HepG2 (cell line): Measurements from ENCODE around the gene GPR137. TPM values are rescaled to one million over a fixed set of nuclear protein-coding genes. Genes with fewer than 3 reads are reported as not detected.
A peak's percentile ranks its signal among the peaks of the same experiment; 100 is the strongest.

Experiments
- AHDC1 ChIP-seq: sonication (generic); formaldehyde crosslinking; IDR thresholded peaks from 2 replicates; pipeline ENCODE4 v1.5.1; 2020; ENCODE audit warnings: mild to moderate bottlenecking, missing genetic modification reagents, borderline replicate concordance
- BRCA1 ChIP-seq: sonication (generic); formaldehyde crosslinking; IDR thresholded peaks from 2 replicates; pipeline ENCODE4 v1.4.0; 2020; ENCODE audit warnings: missing genetic modification reagents
- CBFB ChIP-seq: sonication (generic); formaldehyde crosslinking; IDR thresholded peaks from 2 replicates; pipeline ENCODE4 v1.4.0; 2020; ENCODE audit warnings: missing genetic modification reagents
- CHD2 ChIP-seq: IDR thresholded peaks from 2 replicates; pipeline ENCODE4 v1.6.1; 2011; ENCODE audit warnings: low read depth, low read length, improper control_type of control experiment
- HMG20B ChIP-seq: conservative IDR thresholded peaks from 2 replicates; pipeline ENCODE4 v1.6.1; 2016; ENCODE audit warnings: missing genetic modification reagents, missing compliant biosample characterization
- HNRNPH1 ChIP-seq: fragments of 200-400 bp; formaldehyde crosslinking; optimal IDR thresholded peaks from 2 replicates; pipeline ENCODE3; 2017; ENCODE audit warnings: mild to moderate bottlenecking, low read depth, low read length
- MIXL1 ChIP-seq: IDR thresholded peaks from 2 replicates; pipeline ENCODE4 v1.6.1; 2016
- MTERF4 ChIP-seq: sonication (generic); formaldehyde crosslinking; IDR thresholded peaks from 2 replicates; pipeline ENCODE4 v1.8.0; 2023; ENCODE audit warnings: mild to moderate bottlenecking, missing genetic modification reagents
- PHF8 ChIP-seq: sonication (generic); formaldehyde crosslinking; IDR thresholded peaks from 2 replicates; pipeline ENCODE4 v1.5.0; 2020; ENCODE audit warnings: missing genetic modification reagents
- PLSCR1 ChIP-seq: sonication (generic); formaldehyde crosslinking; IDR thresholded peaks from 2 replicates; pipeline ENCODE4 v1.5.0; 2020; ENCODE audit warnings: missing genetic modification reagents, mild to moderate bottlenecking, borderline replicate concordance
- RXRB ChIP-seq: IDR thresholded peaks from 2 replicates; pipeline ENCODE4 v1.6.1; 2016; ENCODE audit warnings: borderline replicate concordance, missing genetic modification reagents, missing compliant biosample characterization
- SIX4 ChIP-seq: sonication (generic); formaldehyde crosslinking; IDR thresholded peaks from 2 replicates; pipeline ENCODE4 v1.4.0; 2020; ENCODE audit warnings: missing genetic modification reagents
- SP1 ChIP-seq, 2 experiments: fragments of 450-650 bp in 1 of 2; sonication (generic) in 1 of 2; formaldehyde crosslinking in 1 of 2; IDR thresholded peaks; 2 replicates each; pipeline versions ENCODE4 v1.4.0 to v1.6.1; 2016 to 2020; ENCODE audit warnings: missing genetic modification reagents in 1 of 2
- XRCC5 ChIP-seq: fragments of 200-400 bp; formaldehyde crosslinking; optimal IDR thresholded peaks from 2 replicates; pipeline ENCODE3; 2017; ENCODE audit warnings: mild to moderate bottlenecking, low read length
- ZFP62 ChIP-seq: sonication (generic); formaldehyde crosslinking; IDR thresholded peaks from 2 replicates; pipeline ENCODE4 v1.4.0; 2020; ENCODE audit warnings: missing genetic modification reagents
- ZNF362 ChIP-seq: sonication (generic); formaldehyde crosslinking; IDR thresholded peaks from 2 replicates; pipeline ENCODE4 v1.4.0; 2020; ENCODE audit warnings: missing genetic modification reagents, mild to moderate bottlenecking, borderline replicate concordance
- ZNF570 ChIP-seq: sonication (generic); formaldehyde crosslinking; IDR thresholded peaks from 2 replicates; pipeline ENCODE4 v1.4.0; 2020; ENCODE audit warnings: mild to moderate bottlenecking, missing genetic modification reagents, borderline replicate concordance
- ZNF614 ChIP-seq: IDR thresholded peaks from 2 replicates; pipeline ENCODE4 v1.6.1; 2018; ENCODE audit warnings: missing biosample characterization, missing genetic modification reagents, inconsistent platforms, borderline replicate concordance
- ZNF674 ChIP-seq: sonication (generic); formaldehyde crosslinking; IDR thresholded peaks from 2 replicates; pipeline ENCODE4 v1.5.0; 2020; ENCODE audit warnings: low read depth, mild to moderate bottlenecking, missing genetic modification reagents
- ZNF75D ChIP-seq: sonication (generic); formaldehyde crosslinking; IDR thresholded peaks from 2 replicates; pipeline ENCODE4 v1.8.1; 2023; ENCODE audit warnings: missing genetic modification reagents, mild to moderate bottlenecking, borderline replicate concordance
- ZNF781 ChIP-seq: sonication (generic); formaldehyde crosslinking; IDR thresholded peaks from 2 replicates; pipeline ENCODE4 v1.5.1; 2020; ENCODE audit warnings: borderline replicate concordance, mild to moderate bottlenecking, missing genetic modification reagents; ENCODE audit errors: not compliant biosample characterization
- polyA plus RNA-seq, 8 experiments: library from polyadenylated mRNA; depleted of rRNA in 3 of 8; stranded (reverse) in 7 of 8; unstranded in 1 of 8; fragments of >200 nt; fragmentation: Illumina TruSeq in 4 of 8; extraction: Trizol in 4 of 8; gene quantifications; 2 replicates each; pipeline versions ENCODE4 v1.2.1 to v1.2.3, GENCODE V29; 2011 to 2016; ENCODE audit warnings: low read depth in 4 of 8, missing spikeins in 1 of 8, mixed read lengths in 1 of 8; ENCODE audit not compliant: insufficient read depth in 1 of 8
- total RNA-seq, 5 experiments: library from RNA; depleted of rRNA; stranded (reverse); fragments of >200 nt; fragmentation: Illumina TruSeq; extraction: Trizol; gene quantifications; 2 replicates each; pipeline ENCODE4 v1.2.3, GENCODE V29; 2016; ENCODE audit warnings: low read depth in 1 of 5

Gene GPR137
- total and polyA plus RNA-seq, 2 of the 13 experiments (the other 11 are each of a cell fraction or from before 2014, with no cell fraction given) = 8.5 to 13.2 TPM

GRCh38 chr11:64284962-64285884, at the start of gene GPR137 (continued):
- TF ChIP-seq PHF8 = peak; percentile 60
- TF ChIP-seq ZNF674 (CRISPR knock-in tag) = no peak
- TF ChIP-seq SIX4 (CRISPR knock-in tag) = no peak
- no peak for TF ChIP-seq ZNF362
- TF ChIP-seq BRCA1 = no peak
- TF ChIP-seq XRCC5 = no peak
- TF ChIP-seq MIXL1 (CRISPR knock-in tag) = no peak
- no peak for TF ChIP-seq PLSCR1 (CRISPR knock-in tag)
- TF ChIP-seq ZNF75D (CRISPR knock-in tag) = no peak
- TF ChIP-seq RXRB = no peak
- TF ChIP-seq HMG20B (CRISPR knock-in tag) = no peak
- TF ChIP-seq HNRNPH1 = peak; percentile 100
- no peak for TF ChIP-seq ZFP62 (CRISPR knock-in tag)
- TF ChIP-seq ZNF781 (CRISPR knock-in tag) = no peak
- TF ChIP-seq ZNF614 (CRISPR knock-in tag) = peak; percentile 15; the same call in 1 of the 2 replicates
- TF ChIP-seq MTERF4 (CRISPR knock-in tag) = peak; percentile 16; the same call in 1 of the 2 replicates
- TF ChIP-seq CHD2 = no peak
- TF ChIP-seq CBFB = no peak
- no peak for TF ChIP-seq SP1 (IDR thresholded peaks at IDR 0.05)
- no peak for TF ChIP-seq SP1 (CRISPR knock-in tag; IDR thresholded peaks at IDR 0.05)
- no peak for TF ChIP-seq ZNF570
- no peak for TF ChIP-seq AHDC1 (CRISPR knock-in tag)
